Subcutaneous adipose tissue (tissue), 4 donors: ENCODE results near the gene FTO. TPM values are rescaled to one million over a fixed set of nuclear protein-coding genes. Genes with fewer than 3 reads are reported as not detected.

Source experiments
- CTCF ChIP-seq: fragments of 450-650 bp; IDR thresholded peaks from one replicate; pipeline ENCODE4 v1.5.1; 2016; ENCODE audit warnings: low read depth, mild to moderate bottlenecking, control low read depth, antibody characterized with exemption, moderate library complexity
- total RNA-seq, 4 donors: library from RNA; depleted of rRNA; stranded (reverse); fragments of >200 nt; gene quantifications; one replicate each; pipeline ENCODE4 v1.1.0, GENCODE V29; 2016

FTO gene
- total RNA-seq, 4 donors from 2014 or later = 74.3 to 102 (median 90.9) TPM

GRCh38 chr16:53980675-53981074 is 276.7 kb downstream of the FTO start:
- TF ChIP-seq CTCF = no peak

GRCh38 chr16:53982631-53983042 is 278.7 kb downstream of the FTO start:
- no peak for TF ChIP-seq CTCF

GRCh38 chr16:53984936-53985335 is 281.0 kb downstream of the FTO start:
- TF ChIP-seq CTCF = no peak

- no peak for TF ChIP-seq CTCF
Measured at GRCh38 chr16:53985861-53986260, 281.9 kb downstream of the FTO start.

- no peak for TF ChIP-seq CTCF
Measured at GRCh38 chr16:53986793-53987192, 282.8 kb downstream of the FTO start.

- no peak for TF ChIP-seq CTCF
Measured at GRCh38 chr16:53988136-53988535, 284.2 kb downstream of the FTO start.

- TF ChIP-seq CTCF = no peak
Measured at GRCh38 chr16:53989597-53989996, 285.6 kb downstream of the FTO start.
